ENCODE measurements around the gene PLEKHS1. TPM values are rescaled to one million over a fixed set of nuclear protein-coding genes. Genes with fewer than 3 reads are reported as not detected.

Gene PLEKHS1
- total RNA-seq, 2 experiments from 2014 or later: 0.08 TPM; not detected in 1

DNA sequence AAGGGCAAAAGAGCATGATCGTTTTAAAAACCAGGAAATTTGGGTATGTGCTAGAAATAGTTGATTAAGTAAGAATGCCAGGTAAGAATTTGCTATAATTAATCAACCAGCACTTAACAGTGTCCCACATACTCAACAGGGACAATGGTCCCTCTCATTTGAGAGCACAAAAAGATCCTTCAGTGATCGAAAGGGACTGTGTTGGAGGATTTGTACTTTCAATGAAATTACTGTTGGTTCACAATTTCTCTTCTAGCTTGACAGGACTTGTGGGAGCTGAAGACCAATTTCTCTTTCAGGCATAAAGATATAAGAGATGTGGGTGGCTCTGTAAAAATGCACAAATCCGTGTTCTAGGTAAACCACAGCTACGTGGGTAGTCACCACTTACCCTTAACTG, 12.5 kb upstream of the PLEKHS1 start:
- no peak overlapping the region for H3K4me3 Mint-ChIP-seq
- H3K4me1 Mint-ChIP-seq (ENCODE audit: low read depth): no peaks in the 10 kb centered on the region
- ATAC-seq (ENCODE audit: poor library complexity): no peak

GRCh38 chr10:113739577-113739976, 11.9 kb upstream of the PLEKHS1 start:
- no peaks in the 10 kb centered on the region for H3K36me3 ChIP-seq (ENCODE audit: insufficient read depth, low read length)
- H3K4me1 ChIP-seq (ENCODE audit: insufficient read depth, low read length): no peaks in the 10 kb centered on the region
- no peaks in the 10 kb centered on the region for H3K9me3 ChIP-seq (ENCODE audit: control insufficient read depth in 1 of 2, insufficient read depth in 1 of 2, low read length in 2 of 2)
- Mint-ChIP-seq H3K36me3 (ENCODE audit: low read depth) (no peaks in the 10 kb centered on the region), H3K27ac (no peak overlapping the region), H3K4me3 (no peak overlapping the region), H3K4me1 (ENCODE audit: low read depth) (no peaks in the 10 kb centered on the region), H3K27me3 (peaks cover 18% of the 10 kb centered on the region), H3K9me3 (no peaks in the 10 kb centered on the region)
- H3K27me3 ChIP-seq (ENCODE audit: control insufficient read depth in 1 of 2, insufficient read depth in 2 of 2, low read length in 2 of 2): no peaks in the 10 kb centered on the region
- DNase-seq (no peak), ATAC-seq (ENCODE audit: poor library complexity) (no peak)
- CTCF ChIA-PET: no interaction called here
- H3K4me3 ChIP-seq (ENCODE audit: low read length): no peak overlapping the region
- intact Hi-C loops (cut with DNase I, micrococcal nuclease): no loop called here
- no peak overlapping the region for H3K27ac ChIP-seq (ENCODE audit: low read depth in 1 of 2, low read length in 2 of 2)
- POLR2A ChIA-PET: no interaction called here
- no peak for TF ChIP-seq CTCF (IDR thresholded peaks at IDR 0.05)

More for the DNA sequence above, 12.5 kb upstream of the PLEKHS1 start:
- Mint-ChIP-seq H3K36me3 (ENCODE audit: low read depth) (no peaks in the 10 kb centered on the region), H3K27me3 (peaks cover 13% of the 10 kb centered on the region), H3K9me3 (no peaks in the 10 kb centered on the region), H3K27ac (no peak overlapping the region)
- Histone ChIP-seq H3K36me3 (ENCODE audit: insufficient read depth, low read length) (no peaks in the 10 kb centered on the region), H3K4me3 (ENCODE audit: low read length) (no peak overlapping the region), H3K27ac (ENCODE audit: low read depth in 1 of 2, low read length in 2 of 2) (no peak overlapping the region), H3K27me3 (ENCODE audit: control insufficient read depth in 1 of 2, insufficient read depth in 2 of 2, low read length in 2 of 2) (no peaks in the 10 kb centered on the region), H3K9me3 (ENCODE audit: control insufficient read depth in 1 of 2, insufficient read depth in 1 of 2, low read length in 2 of 2) (no peaks in the 10 kb centered on the region), H3K4me1 (ENCODE audit: insufficient read depth, low read length) (no peaks in the 10 kb centered on the region)
- intact Hi-C loops (cut with DNase I, micrococcal nuclease): no loop called here
- CTCF ChIA-PET: no interaction called here
- POLR2A ChIA-PET: no interaction called here
- DNase-seq: no peak
- TF ChIP-seq CTCF (IDR thresholded peaks at IDR 0.05): no peak

DNA sequence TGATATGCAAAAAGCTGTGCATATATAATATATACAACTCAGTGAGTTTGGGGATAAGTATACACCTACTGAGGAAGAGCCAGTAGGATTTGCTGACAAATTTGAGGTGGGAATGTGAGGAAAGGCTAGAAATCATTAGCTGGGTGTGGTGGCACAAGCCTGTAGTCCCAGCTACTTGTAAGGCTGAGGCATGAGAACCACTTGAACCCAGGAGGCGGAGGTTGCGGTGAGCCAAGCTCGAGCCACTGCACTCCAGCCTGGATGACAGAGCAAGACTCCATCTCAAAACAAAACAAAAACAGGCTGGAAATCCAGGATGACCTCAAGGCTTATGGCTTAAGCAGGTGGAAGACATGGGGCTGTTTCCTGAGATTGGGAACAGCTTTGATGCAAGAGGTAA, 10.6 kb upstream of the PLEKHS1 start:
- no peaks in the 10 kb centered on the region for H3K36me3 Mint-ChIP-seq (ENCODE audit: low read depth)
- DNase-seq (no peak), ATAC-seq (ENCODE audit: poor library complexity) (no peak)
- Histone ChIP-seq H3K36me3 (ENCODE audit: insufficient read depth, low read length) (no peaks in the 10 kb centered on the region), H3K27ac (ENCODE audit: low read depth in 1 of 2, low read length in 2 of 2) (no peak overlapping the region), H3K27me3 (ENCODE audit: control insufficient read depth in 1 of 2, insufficient read depth in 2 of 2, low read length in 2 of 2) (no peaks in the 10 kb centered on the region), H3K9me3 (ENCODE audit: control insufficient read depth in 1 of 2, insufficient read depth in 1 of 2, low read length in 2 of 2) (no peaks in the 10 kb centered on the region), H3K4me1 (ENCODE audit: insufficient read depth, low read length) (no peaks in the 10 kb centered on the region), H3K4me3 (ENCODE audit: low read length) (no peak overlapping the region)
- ChIA-PET CTCF (no interaction called here), POLR2A (no interaction called here)
- H3K4me3 Mint-ChIP-seq: no peak overlapping the region
- H3K4me1 Mint-ChIP-seq (ENCODE audit: low read depth): no peaks in the 10 kb centered on the region
- H3K27me3 Mint-ChIP-seq: peaks cover 22% of the 10 kb centered on the region
- intact Hi-C loops (cut with DNase I, micrococcal nuclease): no loop called here
- no peak for TF ChIP-seq CTCF (IDR thresholded peaks at IDR 0.05)
- no peak overlapping the region for H3K27ac Mint-ChIP-seq
- H3K9me3 Mint-ChIP-seq: no peaks in the 10 kb centered on the region
